ENCODE data around the gene BCO1.

Gene BCO1

DNA sequence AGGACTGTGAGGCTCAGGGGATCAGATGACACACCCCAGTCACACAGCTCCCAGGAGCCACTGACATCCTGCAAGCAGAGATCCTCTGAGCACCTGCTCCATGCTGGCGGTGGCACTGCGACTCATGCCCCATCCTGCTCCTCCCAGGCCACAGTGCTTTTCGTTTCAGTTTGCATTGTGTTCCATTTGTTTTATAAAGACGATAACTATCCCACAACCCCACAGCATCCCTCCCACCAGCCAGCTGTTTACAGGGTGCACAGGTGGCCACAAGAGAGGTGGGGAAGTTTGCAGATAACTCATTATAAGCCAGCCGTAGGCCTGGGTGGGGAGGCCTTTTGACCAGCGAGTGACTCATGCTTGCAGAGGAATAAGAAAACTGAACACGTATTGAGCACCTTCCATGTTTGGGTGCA lies 28.2 kb downstream of the BCO1 start:
- H3K4me3 ChIP-seq (ENCODE audit: low read depth, low read length), result no peak overlapping the region
- no peak for DNase-seq (ENCODE audit: low read depth)

DNA sequence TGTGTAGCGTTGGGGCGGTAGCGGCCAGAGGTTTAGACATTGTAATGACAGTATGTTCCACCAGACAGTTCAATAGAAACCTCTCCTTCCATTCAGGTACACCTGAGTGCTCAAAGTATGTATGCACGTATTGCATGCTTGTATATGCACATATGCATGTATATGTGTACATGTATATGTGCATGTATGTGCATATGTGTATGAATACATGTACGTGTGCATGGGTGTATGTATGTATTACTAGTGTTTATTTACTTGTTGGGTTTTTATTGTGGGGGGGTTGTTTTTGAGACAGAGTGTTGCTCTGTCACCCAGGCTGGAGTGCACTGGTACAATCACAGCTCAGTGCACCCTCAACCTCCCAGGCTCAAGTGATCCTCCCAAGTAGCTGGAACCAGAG lies 30.0 kb downstream of the BCO1 start:
- no peak overlapping the region for H3K4me3 ChIP-seq (ENCODE audit: low read depth, low read length)

DNA sequence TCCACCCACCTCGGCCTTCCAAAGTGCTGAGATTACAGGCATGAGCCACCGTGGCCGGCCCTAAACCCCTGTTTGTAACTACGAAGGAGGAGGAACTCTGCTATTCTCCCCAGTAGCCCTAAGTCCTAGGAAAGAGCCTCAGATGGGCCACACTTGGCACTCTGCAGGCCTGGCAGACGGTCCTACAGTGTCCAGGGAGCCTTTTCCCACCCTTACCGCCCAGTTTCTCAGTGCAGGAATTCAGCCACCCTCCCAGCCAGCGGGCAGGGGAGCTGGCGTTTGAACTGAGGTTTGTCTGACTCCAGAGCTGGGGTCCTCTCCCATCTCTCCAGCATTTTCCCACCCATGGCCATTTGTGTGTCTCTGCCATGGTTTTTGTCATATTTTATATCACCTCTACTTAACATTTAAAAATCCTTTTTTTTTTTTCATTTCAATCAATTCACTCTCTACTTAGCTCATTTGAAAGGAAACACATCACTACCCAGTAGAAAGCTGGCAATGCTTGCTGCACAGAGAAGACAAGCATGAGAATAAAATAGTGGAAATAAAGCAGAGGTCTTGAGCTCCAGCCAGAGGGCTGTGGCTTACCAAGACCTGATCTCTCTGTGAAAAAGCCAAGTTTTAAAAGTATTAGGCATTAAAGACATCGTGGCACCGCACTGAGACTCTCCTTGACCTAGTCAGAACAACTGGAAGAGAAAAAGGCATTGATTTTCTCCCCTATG lies 34.9 kb downstream of the BCO1 start:
- no peak for DNase-seq (ENCODE audit: low read depth)
- no peak overlapping the region for H3K4me3 ChIP-seq (ENCODE audit: low read depth, low read length)

More for the DNA sequence above, 30.0 kb downstream of the BCO1 start:
- no peak for DNase-seq (ENCODE audit: low read depth)

DNA sequence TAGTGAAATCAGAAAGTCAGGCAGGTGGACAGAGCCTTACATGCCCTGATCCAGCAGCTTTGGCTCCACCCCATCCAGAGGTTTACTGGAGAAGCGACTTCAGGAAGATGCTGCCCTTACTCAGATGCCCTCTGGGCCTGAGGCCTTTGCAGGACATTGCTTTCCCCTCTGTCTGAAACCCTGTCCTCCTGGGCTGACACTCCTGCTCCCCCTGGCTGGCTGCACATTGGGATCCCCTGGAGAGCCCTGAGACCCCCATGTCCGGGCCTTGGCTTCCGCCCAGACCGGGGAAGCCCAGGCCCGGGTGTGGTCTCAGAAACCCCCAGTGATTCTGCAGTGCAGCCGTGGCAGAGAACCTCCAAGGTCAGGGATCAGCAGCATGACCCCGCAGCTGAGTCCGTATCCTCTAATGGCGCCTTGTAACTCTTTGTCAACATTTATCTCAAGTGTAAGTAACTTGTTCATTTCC lies 36.6 kb downstream of the BCO1 start:
- H3K4me3 ChIP-seq (ENCODE audit: low read depth, low read length), result no peak overlapping the region
- DNase-seq (ENCODE audit: low read depth), result no peak

DNA sequence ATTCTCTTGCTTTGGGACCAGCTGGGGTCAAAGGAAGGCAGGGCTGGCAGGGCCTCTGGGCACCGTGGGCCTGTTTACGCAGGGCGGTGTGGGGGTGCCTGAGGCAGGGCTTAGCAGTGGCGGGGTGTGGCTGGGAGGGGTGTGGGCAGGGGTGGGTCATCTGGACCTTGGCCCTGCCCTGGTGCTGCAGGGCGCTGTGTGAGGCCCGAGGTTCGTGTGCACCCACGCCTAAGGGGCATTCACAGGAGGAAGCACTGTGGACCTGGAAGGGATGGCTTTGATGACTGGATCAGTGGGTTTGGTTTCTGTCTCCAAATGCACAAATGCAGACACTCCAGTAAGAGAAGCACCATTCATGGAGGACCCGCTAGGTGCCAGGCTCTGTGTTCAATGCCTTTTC lies 37.3 kb downstream of the BCO1 start:
- DNase-seq (ENCODE audit: low read depth), result no peak
- H3K4me3 ChIP-seq (ENCODE audit: low read depth, low read length), result no peak overlapping the region

DNA sequence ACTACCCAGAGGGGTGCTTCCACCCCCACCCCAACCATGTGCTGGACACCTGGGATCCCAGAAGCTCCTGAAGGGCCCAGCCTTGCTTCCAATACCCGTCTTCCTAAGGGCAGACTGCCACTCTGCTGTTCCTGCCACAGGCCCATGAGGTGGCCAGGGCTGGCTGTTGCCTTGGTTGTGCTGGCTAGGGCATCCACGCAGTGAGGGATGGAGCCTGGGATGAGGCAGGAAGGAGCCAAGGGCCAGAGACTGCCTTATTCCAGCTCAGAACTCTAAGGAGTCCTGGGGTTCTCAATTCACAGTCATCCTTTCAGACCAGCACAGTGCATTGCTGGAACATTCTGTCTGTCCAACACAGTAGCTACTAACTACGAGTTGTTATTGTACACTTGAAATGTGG lies 37.8 kb downstream of the BCO1 start:
- no peak overlapping the region for H3K4me3 ChIP-seq (ENCODE audit: low read depth, low read length)

DNA sequence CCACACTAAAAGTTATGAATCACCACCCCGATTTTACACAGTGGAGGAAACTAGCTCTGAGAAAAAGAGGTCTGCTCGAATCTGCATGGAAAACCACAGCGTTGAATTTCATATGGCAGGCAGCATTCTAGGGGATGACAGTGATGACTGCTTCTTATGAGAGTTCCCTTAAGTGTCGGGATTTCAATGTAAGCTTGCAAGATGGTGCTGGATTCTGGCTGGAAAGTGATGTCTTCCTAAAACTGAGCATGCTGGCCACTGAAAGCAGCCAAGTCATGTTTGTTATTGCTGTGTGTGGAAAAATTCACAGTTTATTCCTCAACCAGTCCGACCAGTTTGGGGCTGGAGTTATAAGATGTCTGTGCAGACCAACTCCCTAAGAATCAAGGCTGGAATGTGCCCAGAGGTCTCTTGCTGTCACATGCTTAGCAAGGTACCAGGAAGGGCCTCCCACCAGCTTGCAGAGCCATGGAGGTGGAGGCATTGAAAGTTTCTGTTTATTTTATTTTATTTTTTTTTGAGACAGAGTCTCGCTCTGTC lies 39.1 kb downstream of the BCO1 start:
- H3K4me3 ChIP-seq (ENCODE audit: low read depth, low read length), result no peak overlapping the region
- DNase-seq (ENCODE audit: low read depth), result no peak

More for the DNA sequence above, 37.8 kb downstream of the BCO1 start:
- no peak for DNase-seq (ENCODE audit: low read depth)

DNA sequence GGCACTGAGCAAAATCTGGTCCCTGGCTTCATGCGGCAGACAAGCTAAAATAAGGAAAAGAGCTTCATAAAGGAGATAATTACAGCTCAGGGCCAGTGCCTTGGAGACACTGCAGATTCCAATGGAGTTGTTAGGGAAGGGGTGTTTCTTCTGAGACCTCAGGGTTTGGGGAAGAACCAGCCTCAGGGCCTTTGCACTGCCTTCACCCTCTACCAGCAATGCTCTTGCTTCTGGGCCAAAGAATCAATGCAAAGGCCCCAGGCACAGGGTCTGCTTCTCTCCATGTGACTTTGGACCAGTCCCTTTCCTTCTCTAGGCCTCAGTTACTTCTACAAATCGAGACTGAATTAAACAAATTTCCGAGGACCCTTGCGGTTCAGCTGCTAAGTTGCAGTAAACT lies 40.0 kb downstream of the BCO1 start:
- DNase-seq (ENCODE audit: low read depth), result no peak
- no peak overlapping the region for H3K4me3 ChIP-seq (ENCODE audit: low read depth, low read length)

DNA sequence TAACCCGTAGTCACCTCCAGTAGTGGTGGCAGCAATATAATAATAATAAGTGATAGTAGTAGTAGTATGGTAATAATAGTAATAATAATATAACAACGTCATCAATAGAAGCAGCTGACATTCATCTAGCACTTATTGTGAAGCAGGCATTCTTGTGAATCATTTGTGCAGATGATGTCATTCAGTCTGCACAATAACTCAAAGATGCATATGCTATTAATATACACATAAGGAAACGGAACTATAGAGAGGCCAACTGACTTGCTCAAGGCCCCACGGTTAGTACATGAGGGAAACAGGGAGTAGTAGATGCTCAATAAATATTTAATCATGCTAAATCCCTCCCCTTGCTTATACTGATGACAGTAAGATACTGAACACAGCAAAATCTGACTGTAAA lies 40.9 kb downstream of the BCO1 start:
- DNase-seq (ENCODE audit: low read depth), result no peak
- H3K4me3 ChIP-seq (ENCODE audit: low read depth, low read length), result no peak overlapping the region

DNA sequence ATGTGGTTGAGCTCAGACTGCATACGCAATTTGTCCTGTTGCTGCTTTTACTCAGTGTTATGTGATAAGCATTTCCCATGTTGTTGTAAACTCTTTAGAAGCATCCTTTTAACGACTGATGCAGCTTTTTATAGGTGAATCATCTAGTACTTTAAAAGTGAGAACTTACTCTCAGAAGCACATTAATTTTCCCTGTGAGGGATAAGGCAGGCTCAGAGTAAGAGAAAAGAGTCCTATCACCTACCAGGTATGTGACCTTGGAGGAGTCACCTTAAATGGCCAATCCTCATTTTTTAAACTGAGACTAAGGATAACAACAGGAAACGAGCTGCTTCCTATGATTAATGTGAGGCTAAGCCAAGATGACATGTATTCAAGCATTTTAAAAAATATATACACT lies 41.9 kb downstream of the BCO1 start:
- no peak for DNase-seq (ENCODE audit: low read depth)
- H3K4me3 ChIP-seq (ENCODE audit: low read depth, low read length), result no peak overlapping the region

DNA sequence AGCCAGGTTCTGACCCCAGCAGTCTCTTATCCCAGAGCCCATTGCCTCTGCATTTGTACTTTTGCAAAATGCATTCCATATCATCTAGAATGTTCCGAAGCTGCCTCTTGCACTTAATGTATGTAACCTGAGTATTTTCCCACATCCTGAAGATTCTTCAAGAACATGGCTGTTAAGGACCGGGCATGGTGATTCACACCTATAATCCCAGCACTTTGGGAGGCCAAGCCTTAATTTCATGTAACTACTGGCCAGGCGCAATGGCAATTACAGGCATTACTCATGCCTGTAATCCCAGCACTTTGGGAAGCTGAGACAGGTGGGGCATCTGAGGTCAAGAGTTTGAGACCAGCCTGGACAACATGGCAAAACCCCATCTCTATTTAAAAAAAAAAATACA lies 44.6 kb downstream of the BCO1 start:
- H3K4me3 ChIP-seq (ENCODE audit: low read depth, low read length), result no peak overlapping the region
- DNase-seq (ENCODE audit: low read depth), result no peak

DNA sequence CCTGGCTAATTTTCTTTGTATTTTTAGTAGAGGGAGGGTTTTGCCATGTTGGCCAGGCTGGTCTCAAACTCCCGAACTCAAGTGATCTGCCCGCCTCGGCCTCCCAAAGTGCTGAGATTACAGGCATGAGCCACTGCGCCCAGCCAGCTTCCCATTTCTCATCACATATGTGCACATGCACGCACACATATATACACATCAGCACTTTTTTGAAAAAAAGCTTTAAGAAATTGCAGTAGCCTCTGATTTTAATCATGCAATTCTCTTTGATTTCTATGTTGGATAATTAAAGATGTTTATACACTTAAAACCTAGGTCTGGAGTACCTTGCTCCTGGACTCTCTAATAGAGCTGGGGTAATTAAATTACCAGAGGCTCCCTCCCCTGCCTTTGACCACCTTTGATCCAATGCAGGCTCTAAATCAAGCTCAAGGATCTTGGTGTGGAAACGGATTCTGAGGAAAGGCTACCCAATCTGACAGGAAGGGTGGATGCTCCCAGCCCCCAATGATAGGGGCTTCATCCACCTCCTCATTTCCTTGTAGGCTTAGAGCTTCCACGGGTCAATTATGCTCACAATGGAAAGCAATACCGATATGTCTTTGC lies 46.6 kb downstream of the BCO1 start:
- DNase-seq (ENCODE audit: low read depth), result no peak
- H3K4me3 ChIP-seq (ENCODE audit: low read depth, low read length), result no peak overlapping the region

DNA sequence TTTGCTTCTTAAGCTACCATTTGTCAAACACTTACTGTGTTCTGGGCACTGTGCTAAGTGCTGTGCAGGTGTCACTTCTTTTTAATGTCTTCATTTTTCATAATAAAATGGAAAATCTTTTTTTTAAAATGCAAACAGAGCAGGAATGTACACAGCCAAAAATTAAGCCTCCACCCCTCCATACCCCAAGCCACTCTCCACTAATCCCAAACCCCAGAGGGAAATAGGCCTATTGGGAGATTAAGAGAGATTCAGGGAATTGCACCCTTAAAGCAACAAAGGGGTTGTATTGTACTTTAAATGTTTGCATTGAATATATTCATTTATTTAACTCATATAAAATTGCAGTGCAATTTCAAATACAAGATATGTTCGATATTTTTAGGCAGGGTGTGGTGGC lies 47.7 kb downstream of the BCO1 start:
- DNase-seq (ENCODE audit: low read depth), result no peak
- no peak overlapping the region for H3K4me3 ChIP-seq (ENCODE audit: low read depth, low read length)

DNA sequence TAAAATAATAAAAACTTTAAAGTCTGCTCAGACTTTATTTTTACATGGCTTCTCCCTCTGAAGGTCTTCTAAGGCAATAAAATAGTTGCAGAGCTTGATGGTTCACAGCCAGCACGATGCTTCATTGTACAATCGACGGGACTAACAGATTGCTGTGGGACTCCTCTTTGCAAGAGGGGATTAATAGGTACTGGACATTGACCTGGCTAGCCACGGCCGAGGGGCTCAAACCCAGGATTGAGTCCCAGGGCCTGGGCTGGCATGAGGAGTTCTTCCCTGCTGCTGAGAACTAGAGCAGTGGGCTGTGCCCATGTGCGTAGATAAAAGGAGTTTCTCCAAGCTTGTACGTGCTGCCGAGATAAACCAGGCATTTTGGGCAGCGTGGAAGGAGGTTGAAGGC lies 52.6 kb downstream of the BCO1 start:
- no peak for DNase-seq (ENCODE audit: low read depth)
- H3K4me3 ChIP-seq (ENCODE audit: low read depth, low read length), result no peak overlapping the region

DNA sequence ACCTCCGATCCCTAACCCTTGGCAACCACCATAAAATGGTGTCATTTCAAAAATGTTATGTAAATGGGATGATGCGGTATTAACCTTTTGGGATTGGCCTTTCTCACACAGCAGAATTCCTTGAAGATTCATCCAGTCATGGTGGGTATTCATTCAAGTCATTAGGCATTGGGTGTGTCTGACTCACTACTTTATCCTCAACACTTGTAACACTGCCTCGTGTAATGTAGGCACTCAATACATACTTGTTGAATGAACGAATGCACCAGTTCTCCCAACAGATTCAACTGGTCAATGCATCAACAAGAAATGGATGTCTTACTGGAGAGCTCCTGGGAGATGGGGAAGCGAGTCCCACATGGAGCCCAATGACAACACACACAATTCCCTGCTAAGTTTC lies 54.4 kb downstream of the BCO1 start:
- DNase-seq (ENCODE audit: low read depth), result no peak
- no peak overlapping the region for H3K4me3 ChIP-seq (ENCODE audit: low read depth, low read length)

DNA sequence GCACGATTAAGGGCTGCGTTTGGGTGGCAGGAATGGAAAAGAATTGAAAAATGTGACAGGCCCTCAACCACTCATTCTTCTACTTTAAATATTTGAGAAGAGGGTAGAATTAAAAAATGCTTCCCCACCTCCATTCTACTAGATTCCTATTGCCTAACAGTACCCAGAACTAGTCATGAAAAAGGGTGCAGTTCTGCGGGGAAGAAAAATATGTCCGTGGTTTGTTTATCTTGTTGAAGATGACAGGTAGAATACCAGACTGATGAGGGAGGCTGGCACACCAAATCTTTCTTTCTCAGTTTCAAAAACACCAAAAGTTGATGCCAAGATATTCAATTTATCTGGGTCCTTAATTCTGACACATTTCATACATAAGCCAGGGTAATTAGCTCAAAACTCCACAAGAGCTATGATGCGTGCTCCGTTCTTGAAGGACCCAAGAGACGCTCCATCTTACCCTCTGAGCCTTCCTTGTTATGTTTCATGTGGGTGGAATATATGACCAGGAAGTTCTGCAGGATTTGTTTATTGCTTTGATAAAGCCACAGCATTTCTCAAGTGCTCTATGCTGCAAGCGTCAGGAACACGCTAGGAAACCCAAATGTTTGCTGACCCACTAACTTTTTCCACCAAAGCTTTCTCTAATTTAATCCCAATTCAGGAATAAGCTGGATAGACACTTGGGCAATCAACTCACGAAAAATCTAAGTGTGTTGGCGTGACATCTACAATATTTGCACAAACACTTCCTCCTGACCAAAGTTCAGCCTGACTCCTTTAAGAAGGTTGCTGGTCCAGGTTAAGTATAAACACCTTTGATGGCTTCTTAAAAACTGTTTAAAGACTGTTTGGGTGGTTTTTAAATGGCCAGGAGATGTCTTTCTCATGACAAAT lies 55.7 kb downstream of the BCO1 start:
- no peak overlapping the region for H3K4me3 ChIP-seq (ENCODE audit: low read depth, low read length)
- DNase-seq (ENCODE audit: low read depth), result no peak

DNA sequence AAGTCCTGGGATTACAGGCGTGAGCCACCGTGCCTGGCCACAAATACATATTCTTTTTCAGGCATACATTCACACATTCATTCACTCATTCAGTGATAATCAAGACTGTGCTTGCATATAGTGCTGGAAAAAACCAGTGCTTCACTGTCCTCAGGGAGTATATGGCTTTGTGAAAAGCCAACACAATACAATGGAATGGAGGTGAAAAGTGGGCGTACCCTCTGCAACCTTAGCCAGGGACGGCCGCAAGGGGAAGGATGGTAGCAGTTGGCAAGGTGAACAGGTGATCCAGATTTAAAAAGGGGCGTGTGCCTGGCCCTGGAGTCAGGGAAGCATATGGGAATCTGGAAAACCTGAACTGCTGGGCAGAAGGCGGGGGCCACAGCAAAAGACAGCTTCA lies 58.1 kb downstream of the BCO1 start:
- DNase-seq (ENCODE audit: low read depth), result no peak
- no peak overlapping the region for H3K4me3 ChIP-seq (ENCODE audit: low read depth, low read length)

DNA sequence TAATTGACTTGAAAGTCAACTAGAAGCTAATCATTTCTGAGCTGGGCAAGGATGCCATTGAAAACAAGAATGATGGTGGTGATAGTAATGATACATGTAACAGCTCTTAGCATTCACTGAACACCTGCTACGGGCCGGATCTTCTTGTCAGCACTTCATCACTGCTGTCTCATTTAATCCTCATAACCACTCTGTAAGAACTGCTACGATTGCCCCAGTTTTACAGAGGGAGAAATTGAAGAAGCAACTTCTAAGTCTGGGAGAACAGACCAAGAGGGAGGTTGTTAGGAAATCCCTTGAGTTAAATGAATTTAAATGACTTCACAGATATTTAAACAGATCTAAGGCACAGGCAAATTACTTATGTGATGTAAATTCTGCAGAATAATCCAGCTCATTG lies 69.3 kb downstream of the BCO1 start:
- H3K4me3 ChIP-seq (ENCODE audit: low read depth, low read length), result no peak overlapping the region
- DNase-seq (ENCODE audit: low read depth), result no peak

DNA sequence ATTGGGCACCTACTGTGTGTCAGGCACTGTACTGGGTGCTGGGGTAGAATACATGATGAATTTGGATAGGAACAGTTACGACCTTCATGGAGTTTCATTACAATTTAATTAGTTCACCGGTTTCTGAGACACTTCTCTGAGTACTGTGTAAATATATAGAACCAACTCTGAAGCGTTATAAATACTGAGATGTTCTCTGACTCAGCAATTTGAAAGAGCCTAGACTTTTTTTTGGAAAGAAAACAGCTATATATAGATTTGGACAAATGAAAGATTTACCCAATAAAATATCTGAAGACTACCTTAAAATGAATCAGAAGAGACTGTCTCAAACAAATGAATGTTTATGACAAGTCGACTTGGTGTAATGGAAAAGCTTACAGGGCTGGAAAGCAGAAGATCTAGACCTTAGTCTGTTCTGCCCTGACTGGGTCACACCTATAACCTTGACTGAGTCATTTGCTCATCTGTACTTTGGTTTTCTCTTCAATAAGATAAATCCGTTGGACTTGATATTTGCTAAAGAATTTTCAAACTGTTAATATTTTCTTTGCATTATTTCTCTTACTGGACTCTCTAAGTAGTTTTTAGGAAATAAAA lies 71.7 kb downstream of the BCO1 start:
- H3K4me3 ChIP-seq (ENCODE audit: low read depth, low read length), result no peak overlapping the region
- no peak for DNase-seq (ENCODE audit: low read depth)

DNA sequence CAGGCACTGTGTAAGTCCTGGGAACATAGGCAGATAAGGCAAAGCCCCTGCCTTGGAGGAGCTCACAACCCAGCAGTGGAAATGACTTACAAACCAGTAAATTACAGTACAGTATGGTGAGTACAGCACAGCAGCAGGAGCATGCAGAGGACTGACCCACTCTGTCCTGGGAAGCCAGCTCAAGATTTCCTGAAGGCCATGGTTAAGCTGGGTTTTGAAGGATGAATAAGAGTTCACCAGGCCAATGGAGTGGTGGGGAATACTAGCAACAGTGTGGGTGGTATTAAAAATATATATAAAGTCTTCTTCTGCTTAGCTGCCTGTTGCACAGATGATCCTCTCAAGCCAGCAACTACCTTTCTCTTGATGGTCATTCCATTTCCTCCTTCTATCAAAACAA lies 73.3 kb downstream of the BCO1 start:
- H3K4me3 ChIP-seq (ENCODE audit: low read depth, low read length), result no peak overlapping the region
- no peak for DNase-seq (ENCODE audit: low read depth)
